Measurements from ENCODE around the gene NMNAT1.

DNA sequence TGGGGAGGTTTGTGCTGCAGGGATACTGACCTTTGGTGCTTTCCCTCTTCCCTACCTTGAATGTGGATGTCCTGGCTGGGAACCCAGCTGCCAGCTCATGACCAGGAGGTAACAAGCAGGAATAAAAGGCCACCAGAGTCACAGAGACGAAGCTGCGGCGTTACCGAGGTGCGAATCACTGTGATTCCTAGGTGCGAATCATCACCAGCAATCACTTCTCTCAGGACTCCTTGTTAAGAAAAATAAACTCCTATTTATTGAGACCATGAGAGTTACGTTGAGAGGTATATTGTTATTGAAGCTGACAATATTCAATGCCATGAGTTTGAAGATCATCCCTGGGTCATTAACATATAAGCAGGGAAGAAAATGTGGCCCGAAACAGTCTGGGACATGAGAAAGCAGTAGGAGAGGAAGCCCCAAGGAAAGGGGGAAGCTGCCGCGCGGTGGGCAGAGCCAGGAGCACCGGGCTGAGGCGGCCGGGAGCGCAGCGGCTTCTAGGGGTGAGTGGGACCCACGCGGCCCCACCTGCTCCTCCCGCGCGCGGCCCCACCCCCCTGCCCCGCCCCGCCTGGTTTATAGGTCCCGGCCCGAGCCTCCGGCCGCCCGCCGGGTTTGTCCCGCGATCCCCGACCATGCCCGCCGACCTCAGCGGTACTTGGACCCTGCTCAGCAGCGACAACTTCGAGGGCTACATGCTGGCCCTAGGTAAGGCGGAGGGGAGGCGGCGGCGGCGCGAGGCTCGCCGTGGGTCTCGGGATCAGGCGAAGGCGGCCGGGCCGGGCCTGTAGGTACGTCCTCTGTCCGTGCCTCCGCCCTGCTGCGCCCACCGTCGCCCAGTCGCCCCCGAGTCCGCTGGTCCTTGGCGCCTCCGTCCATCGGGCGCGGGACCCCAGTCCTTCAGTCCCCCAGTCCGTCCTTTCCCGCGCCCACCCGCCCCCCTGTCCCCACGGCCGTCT lies 53.6 kb downstream of the NMNAT1 start, which contains the start of gene RBP7:
- TF ChIP-seq, protein P1, sequence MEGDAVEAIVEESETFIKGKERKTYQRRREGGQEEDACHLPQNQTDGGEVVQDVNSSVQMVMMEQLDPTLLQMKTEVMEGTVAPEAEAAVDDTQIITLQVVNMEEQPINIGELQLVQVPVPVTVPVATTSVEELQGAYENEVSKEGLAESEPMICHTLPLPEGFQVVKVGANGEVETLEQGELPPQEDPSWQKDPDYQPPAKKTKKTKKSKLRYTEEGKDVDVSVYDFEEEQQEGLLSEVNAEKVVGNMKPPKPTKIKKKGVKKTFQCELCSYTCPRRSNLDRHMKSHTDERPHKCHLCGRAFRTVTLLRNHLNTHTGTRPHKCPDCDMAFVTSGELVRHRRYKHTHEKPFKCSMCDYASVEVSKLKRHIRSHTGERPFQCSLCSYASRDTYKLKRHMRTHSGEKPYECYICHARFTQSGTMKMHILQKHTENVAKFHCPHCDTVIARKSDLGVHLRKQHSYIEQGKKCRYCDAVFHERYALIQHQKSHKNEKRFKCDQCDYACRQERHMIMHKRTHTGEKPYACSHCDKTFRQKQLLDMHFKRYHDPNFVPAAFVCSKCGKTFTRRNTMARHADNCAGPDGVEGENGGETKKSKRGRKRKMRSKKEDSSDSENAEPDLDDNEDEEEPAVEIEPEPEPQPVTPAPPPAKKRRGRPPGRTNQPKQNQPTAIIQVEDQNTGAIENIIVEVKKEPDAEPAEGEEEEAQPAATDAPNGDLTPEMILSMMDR (IDR thresholded peaks at IDR 0.05), result no peak
- no peak for TF ChIP-seq ZFX (IDR thresholded peaks at IDR 0.05; ENCODE audit: borderline replicate concordance)
